ENCODE measurements around the gene PDP2. TPM values are rescaled to one million over a fixed set of nuclear protein-coding genes. Genes with fewer than 3 reads are reported as not detected.

The PDP2 gene
- total and polyA plus RNA-seq, 2 donors (not counting 3 experiments of a cell fraction or from before 2014, with no cell fraction given), result 4.4 to 9.3 TPM

DNA sequence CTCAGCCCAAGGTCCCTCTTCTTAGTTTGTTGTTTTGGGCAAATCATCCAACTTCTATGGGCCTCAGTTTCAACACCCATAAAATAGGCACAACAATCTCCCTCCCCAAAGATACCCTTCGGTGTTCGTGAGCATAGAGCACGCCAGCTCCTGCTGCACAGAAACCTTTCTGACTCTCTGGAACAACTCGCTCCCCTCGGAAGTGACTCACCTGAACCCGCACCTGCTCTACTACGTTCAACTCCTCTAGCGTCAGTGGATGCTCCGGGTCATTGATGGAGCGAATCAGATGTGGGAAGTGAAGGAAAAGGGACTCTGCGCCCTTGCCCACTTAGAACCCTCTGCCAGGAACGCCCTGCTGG is 53.4 kb downstream of the PDP2 start:
- H3K4me1 ChIP-seq (ENCODE audit: control insufficient read depth, extremely low read depth, insufficient read depth, low read length), result peaks cover 7% of the 10 kb centered on the region
- CTCF ChIA-PET, result interaction anchor here (1.2 to 2.4 kb wide), 3 partner anchors 8 to 61 kb away, joined by 4 to 12 read pairs (median 6); partner anchors contain the start of gene RRAD
- dilution Hi-C loops (cut with MboI; ENCODE audit: extremely low pct_ligation_motif_present, low sequenced_read_pairs) (no loop called here), intact Hi-C loops (cut with micrococcal nuclease) (no loop called here)
- FAIRE-seq (peak; percentile 60), DNase-seq (ENCODE audit: low read depth, low spot score) (no peak)
- H2AFZ ChIP-seq (ENCODE audit: low read depth, low read length), result peak overlapping the region; percentile 29
- H3K9ac ChIP-seq (replicated peaks; ENCODE audit: extremely low read depth, insufficient read depth, low read length), result peak overlapping the region; percentile 79
- H3K4me3 ChIP-seq (replicated peaks in 1 of 3; ENCODE audit: insufficient read depth in 1 of 3, low read depth in 1 of 3, low read length in 3 of 3), result peak overlapping the region; percentile 22 to 88 (median 83)
- H3K4me2 ChIP-seq (ENCODE audit: insufficient read depth, low read length), result peak overlapping the region; percentile 84
- no peaks in the 10 kb centered on the region for H3K27me3 ChIP-seq (ENCODE audit: control insufficient read depth in 2 of 2, insufficient read depth in 2 of 2, low read length in 2 of 2)
- H3K27ac ChIP-seq (ENCODE audit: insufficient read depth, low read depth, low read length), result peak overlapping the region; percentile 67
- no peaks in the 10 kb centered on the region for H3K9me3 ChIP-seq (replicated peaks; ENCODE audit: control insufficient read depth, insufficient read depth, low read length)
- H4K20me1 ChIP-seq (replicated peaks; ENCODE audit: control insufficient read depth, extremely low read depth, insufficient read depth, low read length), result no peaks in the 10 kb centered on the region
- no peaks in the 10 kb centered on the region for H3K9me1 ChIP-seq (replicated peaks; ENCODE audit: control insufficient read depth, extremely low read depth, insufficient read depth, low read length)
- POLR2A ChIA-PET, result interaction anchor here (1.6 kb wide), 1 partner anchor 61 kb away, joined by 3 read pairs; no protein-coding TSS in a partner anchor
- TSS peak; percentile 63 for BruUV-seq (replicated peaks)
- H3K79me2 ChIP-seq (ENCODE audit: control insufficient read depth, insufficient read depth, low read length), result peaks cover 20% of the 10 kb centered on the region
- TF ChIP-seq FOS (IDR thresholded peaks at IDR 0.05; ENCODE audit: borderline replicate concordance, insufficient read depth, low read length) (no peak), POLR2A (IDR thresholded peaks at IDR 0.05; ENCODE audit: low read depth, low read length) (no peak)
- TF ChIP-seq, protein P1, sequence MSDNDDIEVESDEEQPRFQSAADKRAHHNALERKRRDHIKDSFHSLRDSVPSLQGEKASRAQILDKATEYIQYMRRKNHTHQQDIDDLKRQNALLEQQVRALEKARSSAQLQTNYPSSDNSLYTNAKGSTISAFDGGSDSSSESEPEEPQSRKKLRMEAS (IDR thresholded peaks at IDR 0.05; ENCODE audit: insufficient read depth, insufficient read length), result no peak
- H3K36me3 ChIP-seq (ENCODE audit: control insufficient read depth in 2 of 2, extremely low read depth in 1 of 2, insufficient read depth in 2 of 2, low read length in 2 of 2), result no peaks in the 10 kb centered on the region

DNA sequence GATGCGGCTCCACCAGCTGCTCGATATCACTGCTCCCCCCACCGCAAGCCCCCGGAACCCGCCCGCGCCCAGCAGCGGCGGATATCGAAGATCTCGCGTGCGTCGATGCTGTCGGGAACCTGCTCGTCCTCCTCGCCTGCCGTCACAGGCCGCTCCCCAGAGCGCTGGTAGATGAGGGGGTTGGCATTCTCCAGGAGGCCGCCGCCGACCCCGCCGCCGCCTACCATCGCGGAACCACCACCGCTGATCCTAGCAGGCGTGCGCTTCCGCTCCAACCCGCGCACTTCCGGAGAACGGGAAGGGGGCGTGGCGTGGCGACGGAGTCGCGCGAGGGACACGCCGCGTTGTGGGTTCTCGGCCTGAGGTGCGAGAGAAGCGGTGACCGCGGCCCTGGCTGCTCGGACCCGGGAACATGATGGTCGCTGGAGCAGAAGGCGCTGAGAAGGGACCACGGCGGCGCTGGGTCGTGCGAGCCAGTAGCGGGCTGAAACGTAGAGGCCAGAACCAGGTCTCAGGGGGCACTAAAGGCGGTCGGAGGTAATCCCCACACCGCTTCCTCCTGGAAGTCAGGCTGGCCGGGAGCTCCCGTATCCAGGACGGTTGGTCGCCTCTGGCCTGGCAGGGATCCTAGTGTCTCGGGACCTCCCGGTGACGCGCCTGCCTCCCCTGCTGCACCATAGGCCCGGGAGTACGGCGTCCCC is 54.0 kb downstream of the PDP2 start, which contains the start of gene CIAO2B:
Gene CIAO2B (minus strand): TSS at position 265 of the 701 bp plus-strand sequence. CDS start 38 bp downstream, at position 227.
- TF ChIP-seq POLR2A (IDR thresholded peaks at IDR 0.05; ENCODE audit: low read depth, low read length) (peak; percentile 84), POLR2AphosphoS5 (IDR thresholded peaks at IDR 0.05; ENCODE audit: insufficient read depth, low read depth, low read length) (peak; percentile 83), FOS (IDR thresholded peaks at IDR 0.05; ENCODE audit: borderline replicate concordance, insufficient read depth, low read length) (no peak), EZH2 (IDR thresholded peaks at IDR 0.05; ENCODE audit: borderline replicate concordance, low read depth, low read length, severe bottlenecking) (no peak), JUN (IDR thresholded peaks at IDR 0.05; ENCODE audit: borderline replicate concordance, insufficient read depth, insufficient read length, low read depth) (no peak), MYC (IDR thresholded peaks at IDR 0.05; ENCODE audit: low read depth, low read length) (no peak), GATA2 (IDR thresholded peaks at IDR 0.05; ENCODE audit: insufficient read depth, insufficient read length, low read depth, low read length) (no peak)
- TF ChIP-seq, protein P2, sequence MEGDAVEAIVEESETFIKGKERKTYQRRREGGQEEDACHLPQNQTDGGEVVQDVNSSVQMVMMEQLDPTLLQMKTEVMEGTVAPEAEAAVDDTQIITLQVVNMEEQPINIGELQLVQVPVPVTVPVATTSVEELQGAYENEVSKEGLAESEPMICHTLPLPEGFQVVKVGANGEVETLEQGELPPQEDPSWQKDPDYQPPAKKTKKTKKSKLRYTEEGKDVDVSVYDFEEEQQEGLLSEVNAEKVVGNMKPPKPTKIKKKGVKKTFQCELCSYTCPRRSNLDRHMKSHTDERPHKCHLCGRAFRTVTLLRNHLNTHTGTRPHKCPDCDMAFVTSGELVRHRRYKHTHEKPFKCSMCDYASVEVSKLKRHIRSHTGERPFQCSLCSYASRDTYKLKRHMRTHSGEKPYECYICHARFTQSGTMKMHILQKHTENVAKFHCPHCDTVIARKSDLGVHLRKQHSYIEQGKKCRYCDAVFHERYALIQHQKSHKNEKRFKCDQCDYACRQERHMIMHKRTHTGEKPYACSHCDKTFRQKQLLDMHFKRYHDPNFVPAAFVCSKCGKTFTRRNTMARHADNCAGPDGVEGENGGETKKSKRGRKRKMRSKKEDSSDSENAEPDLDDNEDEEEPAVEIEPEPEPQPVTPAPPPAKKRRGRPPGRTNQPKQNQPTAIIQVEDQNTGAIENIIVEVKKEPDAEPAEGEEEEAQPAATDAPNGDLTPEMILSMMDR (IDR thresholded peaks at IDR 0.05; ENCODE audit: extremely low read depth in 1 of 2, insufficient read depth in 1 of 2, low read depth in 1 of 2, low read length in 2 of 2), result no peak
- TF ChIP-seq, protein P1 (IDR thresholded peaks at IDR 0.05; ENCODE audit: insufficient read depth, insufficient read length), result peak; percentile 38
- Histone ChIP-seq H3K79me2 (ENCODE audit: control insufficient read depth, insufficient read depth, low read length) (peaks cover 20% of the 10 kb centered on the region), H3K4me2 (ENCODE audit: insufficient read depth, low read length) (peak within 1 kb of the TSS; percentile 84), H3K4me3 (replicated peaks in 1 of 3; ENCODE audit: insufficient read depth in 1 of 3, low read depth in 1 of 3, low read length in 3 of 3) (peak within 1 kb of the TSS; percentile 22 to 88 (median 83)), H3K9ac (replicated peaks; ENCODE audit: extremely low read depth, insufficient read depth, low read length) (peak within 1 kb of the TSS; percentile 79), H3K36me3 (ENCODE audit: control insufficient read depth in 2 of 2, extremely low read depth in 1 of 2, insufficient read depth in 2 of 2, low read length in 2 of 2) (no peaks in the 10 kb centered on the region), H3K27me3 (ENCODE audit: control insufficient read depth in 2 of 2, insufficient read depth in 2 of 2, low read length in 2 of 2) (no peaks in the 10 kb centered on the region), H3K9me3 (replicated peaks; ENCODE audit: control insufficient read depth, insufficient read depth, low read length) (no peaks in the 10 kb centered on the region), H3K9me1 (replicated peaks; ENCODE audit: control insufficient read depth, extremely low read depth, insufficient read depth, low read length) (no peaks in the 10 kb centered on the region), H3K27ac (ENCODE audit: insufficient read depth, low read depth, low read length) (peak within 1 kb of the TSS; percentile 67), H4K20me1 (replicated peaks; ENCODE audit: control insufficient read depth, extremely low read depth, insufficient read depth, low read length) (no peaks in the 10 kb centered on the region), H2AFZ (ENCODE audit: low read depth, low read length) (peak within 1 kb of the TSS; percentile 63), H3K4me1 (ENCODE audit: control insufficient read depth, extremely low read depth, insufficient read depth, low read length) (peaks cover 7% of the 10 kb centered on the region)
- dilution Hi-C loops (cut with MboI; ENCODE audit: extremely low pct_ligation_motif_present, low sequenced_read_pairs) (no loop called here), intact Hi-C loops (cut with micrococcal nuclease) (no loop called here)
- ChIA-PET POLR2A (interaction anchor here (0.5 to 1.6 kb wide), 2 partner anchors 61 to 498 kb away, joined by 3 read pairs; no protein-coding TSS in a partner anchor), CTCF (interaction anchor here (0.8 to 2.4 kb wide), 3 partner anchors 9 to 221 kb away, joined by 3 to 12 read pairs (median 6); partner anchors contain the start of gene RRAD)
- TSS peak; percentile 51 for BruUV-seq (replicated peaks)
- FAIRE-seq (peak; percentile 84), DNase-seq (ENCODE audit: low read depth, low spot score) (peak; percentile 87)
